HCT116 (cell line): ENCODE results near the gene NBEAL2. TPM values are rescaled to one million over a fixed set of nuclear protein-coding genes. Genes with fewer than 3 reads are reported as not detected.

Experiments
- ATAC-seq: fragments of 200-7000 bp; cut with Tn5 transposase; 2 replicates; pipeline ENCODE4 v1.9.1; 2020; ENCODE audit warnings: mild to moderate bottlenecking, moderate library complexity
- BruUV-seq: library from RNA; stranded (reverse); fragments of 400-500 nt; replicated peaks from 2 replicates; lab custom pipeline; 2021; lab: Mats Ljungman, UMichigan
- CTCF ChIA-PET: fragments of 300-600 bp; sonication (Branson Sonifier 250); formaldehyde crosslinking; loops from one replicate; lab custom pipeline; 2021; ENCODE audit warnings: antibody characterized with exemption; lab: Charles Lee
- POLR2A ChIA-PET: fragments of 300-600, 350-600 bp; sonication (Branson Sonifier 250); formaldehyde crosslinking; loops from one replicate; lab custom pipeline; 2021; ENCODE audit warnings: antibody characterized with exemption; lab: Charles Lee
- RAD21 ChIA-PET, 2 experiments: fragments of 300-600 bp; sonication (Branson Sonifier 250); formaldehyde crosslinking; loops; one replicate each; lab custom pipeline; 2023; ENCODE audit warnings: low total read pairs in 2 of 2; ENCODE audit not compliant: uncharacterized antibody in 2 of 2, unreplicated experiment in 2 of 2, low non-redundant PET in 1 of 2; lab: Charles Lee
- DNase-seq: peaks from one replicate; pipeline ENCODE4 v3.0.0-alpha.2; 2010; ENCODE audit warnings: low read depth, low spot score
- H2AFZ ChIP-seq: fragments of 200-600 bp; shearing (Covaris generic), sonication (generic); 2 replicates; pipeline ENCODE4 v1.6.1; 2017; ENCODE audit warnings: low read depth, mixed run types, mixed read lengths, antibody characterized with exemption, low read length; ENCODE audit not compliant: poor library complexity, severe bottlenecking
- H3K27ac ChIP-seq: 2 replicates; pipeline ENCODE4 v1.5.1; 2012; ENCODE audit warnings: low read depth, low read length
- H3K27me3 ChIP-seq: fragments of 200-600 bp; sonication (generic); 2 replicates; pipeline ENCODE4 v1.6.1; 2016; ENCODE audit warnings: mixed run types, low read length, mixed read lengths; ENCODE audit not compliant: insufficient read depth
- H3K36me3 ChIP-seq, 2 experiments: fragments of 200-500 bp in 1 of 2; fragments of 200-600 bp in 1 of 2; sonication (Bioruptor generic) in 1 of 2; sonication (generic) in 1 of 2; 2 replicates each; pipeline versions ENCODE4 v1.5.1 to v1.6.1; 2014 to 2016; ENCODE audit warnings: low read length in 2 of 2, inconsistent platforms in 1 of 2, mixed read lengths in 1 of 2, mixed run types in 1 of 2; ENCODE audit not compliant: insufficient read depth in 2 of 2, control insufficient read depth in 1 of 2
- H3K4me1 ChIP-seq, 2 experiments: fragments of 200-600 bp in 1 of 2; sonication (generic) in 1 of 2; 2 replicates each; pipeline versions ENCODE4 v1.5.1 to v1.6.1; 2012 to 2017; ENCODE audit warnings: low read length in 2 of 2, inconsistent platforms in 1 of 2, mild to moderate bottlenecking in 1 of 2, mixed read lengths in 1 of 2, mixed run types in 1 of 2, moderate library complexity in 1 of 2; ENCODE audit not compliant: insufficient read depth in 2 of 2, control insufficient read depth in 1 of 2
- H3K4me2 ChIP-seq: fragments of 200-600 bp; sonication (generic); 2 replicates; pipeline ENCODE4 v1.6.1; 2017; ENCODE audit warnings: mixed run types, low read length, mixed read lengths
- H3K4me3 ChIP-seq, 2 experiments: fragments of 200-600 bp in 1 of 2; sonication (generic) in 1 of 2; replicated peaks in 1 of 2; 2 replicates each; pipeline ENCODE4 v1.5.1; 2011 to 2016; ENCODE audit warnings: low read length in 2 of 2, control low read depth in 1 of 2, low read depth in 1 of 2, mild to moderate bottlenecking in 1 of 2, mixed read lengths in 1 of 2, mixed run types in 1 of 2
- H3K79me2 ChIP-seq: fragments of 200-600 bp; sonication (generic); 2 replicates; pipeline ENCODE4 v1.6.1; 2017; ENCODE audit warnings: mild to moderate bottlenecking, mixed run types, low read length, moderate library complexity, mixed read lengths; ENCODE audit not compliant: insufficient read depth
- H3K9ac ChIP-seq: fragments of 200-600 bp; sonication (generic); 2 replicates; pipeline ENCODE4 v1.6.1; 2016; ENCODE audit warnings: low read length, mixed read lengths
- H3K9me2 ChIP-seq: fragments of 200-600 bp; sonication (generic), shearing (Covaris generic); 2 replicates; pipeline ENCODE4 v1.6.1; 2017; ENCODE audit warnings: mixed run types, mild to moderate bottlenecking, moderate library complexity; ENCODE audit not compliant: insufficient read depth
- H3K9me3 ChIP-seq, 2 experiments: fragments of 200-500 bp in 1 of 2; fragments of 200-600 bp in 1 of 2; sonication (Bioruptor generic) in 1 of 2; sonication (generic) in 1 of 2; 2 replicates each; pipeline ENCODE4 v1.6.1; 2014 to 2017; ENCODE audit warnings: low read length in 2 of 2, mixed read lengths in 2 of 2, inconsistent platforms in 1 of 2, low read depth in 1 of 2, mild to moderate bottlenecking in 1 of 2, mixed run types in 1 of 2, moderate library complexity in 1 of 2; ENCODE audit not compliant: control insufficient read depth in 1 of 2, insufficient read depth in 1 of 2
- H4K20me1 ChIP-seq: fragments of 200-600 bp; sonication (generic), shearing (Covaris generic); 2 replicates; pipeline ENCODE4 v1.6.1; 2017; ENCODE audit warnings: mixed run types, mild to moderate bottlenecking, moderate library complexity; ENCODE audit not compliant: insufficient read depth
- ELF1 ChIP-seq: IDR thresholded peaks from 2 replicates; pipeline ENCODE4 v1.6.1; 2012; ENCODE audit warnings: low read depth, borderline replicate concordance
- EZH2 ChIP-seq: fragments of 200-600 bp; sonication (generic); IDR thresholded peaks from 2 replicates; pipeline ENCODE4 v1.6.1; 2017; ENCODE audit warnings: antibody characterized with exemption, mixed run types
- EZH2phosphoT487 ChIP-seq: fragments of 200-600 bp; IDR thresholded peaks from 2 replicates; pipeline ENCODE4 v1.6.1; 2018; ENCODE audit warnings: antibody characterized with exemption, borderline replicate concordance
- JUND ChIP-seq: IDR thresholded peaks from 2 replicates; pipeline ENCODE4 v1.6.1; 2012
- POLR2AphosphoS5 ChIP-seq: IDR thresholded peaks from 2 replicates; pipeline ENCODE4 v1.6.1; 2011; ENCODE audit warnings: mild to moderate bottlenecking, low read depth, low read length, moderate library complexity
- RAD21 ChIP-seq: IDR thresholded peaks from 2 replicates; pipeline ENCODE4 v1.6.1; 2012; ENCODE audit warnings: low read depth, mild to moderate bottlenecking
- ZFX ChIP-seq: fragments of 450-650 bp; IDR thresholded peaks from 2 replicates; pipeline ENCODE4 v1.6.1; 2017
- ZNF274 ChIP-seq: fragments of 200-500 bp; sonication (Bioruptor generic); IDR thresholded peaks from 2 replicates; pipeline ENCODE4 v1.6.1; 2014; ENCODE audit warnings: mild to moderate bottlenecking, low read depth, low read length, inconsistent platforms
- intact Hi-C: fragments of 100-400 bp; cut with micrococcal nuclease; formaldehyde crosslinking; loops from 2 replicates; pipeline ENCODE4 v1.10.0; 2022
- total RNA-seq: library from RNA; stranded (reverse); gene quantifications from one replicate; pipeline ENCODE4 v1.2.1, GENCODE V29; 2021; ENCODE audit not compliant: unreplicated experiment
- TF ChIP-seq, protein P1 (sequence below), 3 experiments: fragments of 200-600 bp in 1 of 3; sonication (generic) in 1 of 3; IDR thresholded peaks in 2 of 3; conservative IDR thresholded peaks in 1 of 3; 2 replicates each; pipeline ENCODE4 v1.5.1; 2012 to 2017; ENCODE audit warnings: low read depth in 2 of 3, low read length in 2 of 3, antibody characterized with exemption in 1 of 3, borderline replicate concordance in 1 of 3, control low read depth in 1 of 3, mild to moderate bottlenecking in 1 of 3, mixed read lengths in 1 of 3, mixed run types in 1 of 3, moderate library complexity in 1 of 3; ENCODE audit not compliant: insufficient read depth in 1 of 3
- TF ChIP-seq, protein P2 (sequence below): IDR thresholded peaks from 2 replicates; pipeline ENCODE4 v1.6.1; 2011; ENCODE audit warnings: mild to moderate bottlenecking, low read length, moderate library complexity; ENCODE audit not compliant: insufficient replicate concordance; ENCODE audit errors: extremely low read depth
- TF ChIP-seq, protein P3 (sequence below): IDR thresholded peaks from 2 replicates; pipeline ENCODE4 v1.6.1; 2012; ENCODE audit warnings: low read depth
- TF ChIP-seq, protein P4 (sequence below): IDR thresholded peaks from 2 replicates; pipeline ENCODE4 v1.6.1; 2012

The NBEAL2 gene
- total RNA-seq, 1 experiment from 2014 or later, result 72.9 TPM

DNA sequence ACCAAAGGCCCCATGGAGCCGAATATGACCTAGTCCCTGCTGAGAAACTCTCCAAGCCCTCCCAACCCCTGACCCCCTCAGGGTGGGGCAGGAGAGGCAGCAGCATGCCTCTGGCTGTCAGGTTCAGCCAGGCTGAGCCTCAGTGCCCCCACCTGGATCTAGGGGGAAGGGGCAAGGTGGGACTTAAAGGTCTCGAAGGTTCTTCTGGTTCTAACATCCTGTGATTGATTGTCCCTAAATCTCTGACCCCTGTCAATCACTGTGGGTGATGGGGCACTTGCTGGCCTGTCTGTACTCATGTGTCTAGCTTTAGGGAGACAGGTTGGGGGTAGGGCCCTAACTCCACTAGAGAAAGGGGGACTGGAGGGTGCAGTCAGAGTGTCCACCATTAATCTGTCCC, 13.8 kb downstream of the NBEAL2 start:
- H3K9ac ChIP-seq, result no peak overlapping the region
- H3K4me2 ChIP-seq, result no peak overlapping the region
- intact Hi-C loops, result no loop called here
- no peak for TF ChIP-seq ZFX
- peaks cover 0 to 4% of the 10 kb centered on the region in 2 experiments; a peak in 1 of 4 replicates for H3K4me1 ChIP-seq
- no peaks in the 10 kb centered on the region for H3K9me2 ChIP-seq
- H4K20me1 ChIP-seq, result no peaks in the 10 kb centered on the region
- peaks cover 0 to 10% of the 10 kb centered on the region in 2 experiments; a peak in 2 of 4 replicates for H3K36me3 ChIP-seq
- H2AFZ ChIP-seq, result no peak overlapping the region
- BruUV-seq, result no TSS peak
- no peaks in the 10 kb centered on the region for H3K79me2 ChIP-seq
- no peak for DNase-seq
- ChIA-PET POLR2A (interaction anchor here (0.5 kb wide), 1 partner anchor 16 kb away, joined by 3 read pairs; no protein-coding TSS in a partner anchor), CTCF (no interaction called here), RAD21 (no interaction called here)
- no peak for ATAC-seq
- H3K4me3 ChIP-seq, result no peak overlapping the region
- H3K27me3 ChIP-seq, result no peaks in the 10 kb centered on the region
- no peak overlapping the region for H3K27ac ChIP-seq
- no peaks in the 10 kb centered on the region for H3K9me3 ChIP-seq

DNA sequence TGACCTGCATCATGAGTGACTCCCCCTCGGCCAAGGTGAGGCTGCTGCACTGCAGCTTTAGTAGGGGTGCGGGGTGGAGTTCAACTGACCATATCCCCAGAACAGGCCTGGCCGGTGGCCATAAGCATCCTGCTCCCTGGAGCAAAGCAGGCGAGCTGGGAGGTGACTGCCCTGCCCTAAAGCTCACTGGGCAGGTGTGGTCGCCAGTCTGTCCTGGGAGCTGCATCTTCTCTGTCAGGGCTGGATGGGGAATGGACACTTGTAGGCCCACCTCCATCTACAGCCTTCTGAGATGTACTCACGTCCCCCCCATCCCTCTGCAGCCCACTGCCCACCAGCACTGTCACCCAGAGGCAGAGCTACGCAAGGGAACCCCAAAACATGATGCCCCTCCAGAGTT, 14.5 kb downstream of the NBEAL2 start:
- no peak overlapping the region for H3K9ac ChIP-seq
- no peaks in the 10 kb centered on the region for H4K20me1 ChIP-seq
- H3K27ac ChIP-seq, result no peak overlapping the region
- no peaks in the 10 kb centered on the region for H3K79me2 ChIP-seq
- H3K9me3 ChIP-seq, result no peaks in the 10 kb centered on the region
- no peaks in the 10 kb centered on the region for H3K9me2 ChIP-seq
- H3K36me3 ChIP-seq, result peaks cover 0 to 10% of the 10 kb centered on the region in 2 experiments; a peak in 2 of 4 replicates
- ATAC-seq (no peak), DNase-seq (no peak)
- no peak overlapping the region for H2AFZ ChIP-seq
- no peaks in the 10 kb centered on the region for H3K27me3 ChIP-seq
- no peak overlapping the region for H3K4me3 ChIP-seq
- RAD21 ChIA-PET, result no interaction called here
- CTCF ChIA-PET, result no interaction called here
- intact Hi-C loops, result no loop called here
- POLR2A ChIA-PET, result no interaction called here
- peaks cover 0 to 6% of the 10 kb centered on the region in 2 experiments; a peak in 1 of 4 replicates for H3K4me1 ChIP-seq
- no TSS peak for BruUV-seq
- no peak overlapping the region for H3K4me2 ChIP-seq
- TF ChIP-seq JUND (no peak), EZH2phosphoT487 (no peak), ZFX (no peak), POLR2AphosphoS5 (no peak), RAD21 (no peak), EZH2 (no peak), ELF1 (no peak), ZNF274 (no peak)
- TF ChIP-seq, protein P1, sequence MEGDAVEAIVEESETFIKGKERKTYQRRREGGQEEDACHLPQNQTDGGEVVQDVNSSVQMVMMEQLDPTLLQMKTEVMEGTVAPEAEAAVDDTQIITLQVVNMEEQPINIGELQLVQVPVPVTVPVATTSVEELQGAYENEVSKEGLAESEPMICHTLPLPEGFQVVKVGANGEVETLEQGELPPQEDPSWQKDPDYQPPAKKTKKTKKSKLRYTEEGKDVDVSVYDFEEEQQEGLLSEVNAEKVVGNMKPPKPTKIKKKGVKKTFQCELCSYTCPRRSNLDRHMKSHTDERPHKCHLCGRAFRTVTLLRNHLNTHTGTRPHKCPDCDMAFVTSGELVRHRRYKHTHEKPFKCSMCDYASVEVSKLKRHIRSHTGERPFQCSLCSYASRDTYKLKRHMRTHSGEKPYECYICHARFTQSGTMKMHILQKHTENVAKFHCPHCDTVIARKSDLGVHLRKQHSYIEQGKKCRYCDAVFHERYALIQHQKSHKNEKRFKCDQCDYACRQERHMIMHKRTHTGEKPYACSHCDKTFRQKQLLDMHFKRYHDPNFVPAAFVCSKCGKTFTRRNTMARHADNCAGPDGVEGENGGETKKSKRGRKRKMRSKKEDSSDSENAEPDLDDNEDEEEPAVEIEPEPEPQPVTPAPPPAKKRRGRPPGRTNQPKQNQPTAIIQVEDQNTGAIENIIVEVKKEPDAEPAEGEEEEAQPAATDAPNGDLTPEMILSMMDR (IDR thresholded peaks at IDR 0.05 in 2 of 3, conservative IDR thresholded peaks at IDR 0.05 in 1 of 3; ENCODE audit: borderline replicate concordance in 1 of 3, insufficient read depth in 1 of 3, low read depth in 2 of 3, low read length in 2 of 3), result no peak
- TF ChIP-seq, protein P2, sequence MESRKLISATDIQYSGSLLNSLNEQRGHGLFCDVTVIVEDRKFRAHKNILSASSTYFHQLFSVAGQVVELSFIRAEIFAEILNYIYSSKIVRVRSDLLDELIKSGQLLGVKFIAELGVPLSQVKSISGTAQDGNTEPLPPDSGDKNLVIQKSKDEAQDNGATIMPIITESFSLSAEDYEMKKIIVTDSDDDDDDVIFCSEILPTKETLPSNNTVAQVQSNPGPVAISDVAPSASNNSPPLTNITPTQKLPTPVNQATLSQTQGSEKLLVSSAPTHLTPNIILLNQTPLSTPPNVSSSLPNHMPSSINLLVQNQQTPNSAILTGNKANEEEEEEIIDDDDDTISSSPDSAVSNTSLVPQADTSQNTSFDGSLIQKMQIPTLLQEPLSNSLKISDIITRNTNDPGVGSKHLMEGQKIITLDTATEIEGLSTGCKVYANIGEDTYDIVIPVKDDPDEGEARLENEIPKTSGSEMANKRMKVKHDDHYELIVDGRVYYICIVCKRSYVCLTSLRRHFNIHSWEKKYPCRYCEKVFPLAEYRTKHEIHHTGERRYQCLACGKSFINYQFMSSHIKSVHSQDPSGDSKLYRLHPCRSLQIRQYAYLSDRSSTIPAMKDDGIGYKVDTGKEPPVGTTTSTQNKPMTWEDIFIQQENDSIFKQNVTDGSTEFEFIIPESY, result no peak
- TF ChIP-seq, protein P3, sequence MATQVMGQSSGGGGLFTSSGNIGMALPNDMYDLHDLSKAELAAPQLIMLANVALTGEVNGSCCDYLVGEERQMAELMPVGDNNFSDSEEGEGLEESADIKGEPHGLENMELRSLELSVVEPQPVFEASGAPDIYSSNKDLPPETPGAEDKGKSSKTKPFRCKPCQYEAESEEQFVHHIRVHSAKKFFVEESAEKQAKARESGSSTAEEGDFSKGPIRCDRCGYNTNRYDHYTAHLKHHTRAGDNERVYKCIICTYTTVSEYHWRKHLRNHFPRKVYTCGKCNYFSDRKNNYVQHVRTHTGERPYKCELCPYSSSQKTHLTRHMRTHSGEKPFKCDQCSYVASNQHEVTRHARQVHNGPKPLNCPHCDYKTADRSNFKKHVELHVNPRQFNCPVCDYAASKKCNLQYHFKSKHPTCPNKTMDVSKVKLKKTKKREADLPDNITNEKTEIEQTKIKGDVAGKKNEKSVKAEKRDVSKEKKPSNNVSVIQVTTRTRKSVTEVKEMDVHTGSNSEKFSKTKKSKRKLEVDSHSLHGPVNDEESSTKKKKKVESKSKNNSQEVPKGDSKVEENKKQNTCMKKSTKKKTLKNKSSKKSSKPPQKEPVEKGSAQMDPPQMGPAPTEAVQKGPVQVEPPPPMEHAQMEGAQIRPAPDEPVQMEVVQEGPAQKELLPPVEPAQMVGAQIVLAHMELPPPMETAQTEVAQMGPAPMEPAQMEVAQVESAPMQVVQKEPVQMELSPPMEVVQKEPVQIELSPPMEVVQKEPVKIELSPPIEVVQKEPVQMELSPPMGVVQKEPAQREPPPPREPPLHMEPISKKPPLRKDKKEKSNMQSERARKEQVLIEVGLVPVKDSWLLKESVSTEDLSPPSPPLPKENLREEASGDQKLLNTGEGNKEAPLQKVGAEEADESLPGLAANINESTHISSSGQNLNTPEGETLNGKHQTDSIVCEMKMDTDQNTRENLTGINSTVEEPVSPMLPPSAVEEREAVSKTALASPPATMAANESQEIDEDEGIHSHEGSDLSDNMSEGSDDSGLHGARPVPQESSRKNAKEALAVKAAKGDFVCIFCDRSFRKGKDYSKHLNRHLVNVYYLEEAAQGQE, result no peak
- TF ChIP-seq, protein P4, sequence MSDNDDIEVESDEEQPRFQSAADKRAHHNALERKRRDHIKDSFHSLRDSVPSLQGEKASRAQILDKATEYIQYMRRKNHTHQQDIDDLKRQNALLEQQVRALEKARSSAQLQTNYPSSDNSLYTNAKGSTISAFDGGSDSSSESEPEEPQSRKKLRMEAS, result no peak
